ENCODE measurements around the gene FOSB. TPM values are rescaled to one million over a fixed set of nuclear protein-coding genes. Genes with fewer than 3 reads are reported as not detected.

Gene FOSB
- total RNA-seq, 1 experiment from 2014 or later, result 6.4 TPM

DNA sequence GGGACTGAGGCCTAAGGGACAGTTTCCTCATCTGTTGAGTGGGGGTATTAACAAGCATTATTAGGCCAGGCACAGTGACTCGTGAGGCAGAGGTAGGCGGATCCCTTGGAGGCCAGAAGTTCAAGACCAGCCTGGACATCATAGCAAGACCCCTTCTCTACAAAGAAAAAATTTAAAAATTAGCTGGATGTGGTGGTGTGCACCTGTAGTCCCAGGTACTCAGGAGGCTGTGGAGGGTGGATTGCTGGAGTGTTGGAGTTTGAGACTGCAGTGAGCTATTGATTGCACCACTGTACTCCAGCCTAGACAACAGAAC is 11.3 kb upstream of the FOSB start:
- peak overlapping the region; percentile 96 for H3K27ac Mint-ChIP-seq (ENCODE audit: unreplicated experiment)
- no peak overlapping the region for H3K4me3 Mint-ChIP-seq (ENCODE audit: unreplicated experiment)
- ChIA-PET POLR2A (interaction anchor here (0.6 to 2.4 kb wide), 2 partner anchors 11 to 503 kb away, joined by 3 to 38 read pairs; partner anchors contain the start of gene FOSB), CTCF (interaction anchor here (2.1 to 2.3 kb wide), 2 partner anchors 10 to 17 kb away, joined by 21 to 22 read pairs; partner anchors contain the start of gene FOSB)
- H3K36me3 Mint-ChIP-seq (ENCODE audit: insufficient read depth, unreplicated experiment), result peaks cover 12% of the 10 kb centered on the region
- peaks cover 25% of the 10 kb centered on the region for H3K4me1 Mint-ChIP-seq (ENCODE audit: low read depth, unreplicated experiment)
- TF ChIP-seq, protein P1, sequence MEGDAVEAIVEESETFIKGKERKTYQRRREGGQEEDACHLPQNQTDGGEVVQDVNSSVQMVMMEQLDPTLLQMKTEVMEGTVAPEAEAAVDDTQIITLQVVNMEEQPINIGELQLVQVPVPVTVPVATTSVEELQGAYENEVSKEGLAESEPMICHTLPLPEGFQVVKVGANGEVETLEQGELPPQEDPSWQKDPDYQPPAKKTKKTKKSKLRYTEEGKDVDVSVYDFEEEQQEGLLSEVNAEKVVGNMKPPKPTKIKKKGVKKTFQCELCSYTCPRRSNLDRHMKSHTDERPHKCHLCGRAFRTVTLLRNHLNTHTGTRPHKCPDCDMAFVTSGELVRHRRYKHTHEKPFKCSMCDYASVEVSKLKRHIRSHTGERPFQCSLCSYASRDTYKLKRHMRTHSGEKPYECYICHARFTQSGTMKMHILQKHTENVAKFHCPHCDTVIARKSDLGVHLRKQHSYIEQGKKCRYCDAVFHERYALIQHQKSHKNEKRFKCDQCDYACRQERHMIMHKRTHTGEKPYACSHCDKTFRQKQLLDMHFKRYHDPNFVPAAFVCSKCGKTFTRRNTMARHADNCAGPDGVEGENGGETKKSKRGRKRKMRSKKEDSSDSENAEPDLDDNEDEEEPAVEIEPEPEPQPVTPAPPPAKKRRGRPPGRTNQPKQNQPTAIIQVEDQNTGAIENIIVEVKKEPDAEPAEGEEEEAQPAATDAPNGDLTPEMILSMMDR (IDR thresholded peaks at IDR 0.05; ENCODE audit: insufficient read depth in 1 of 2, low read depth in 1 of 2, low read length in 1 of 2, severe bottlenecking in 1 of 2, unreplicated experiment in 1 of 2), result no peak
- intact Hi-C loops (cut with micrococcal nuclease; ENCODE audit: unreplicated experiment), result no loop called here
- no peaks in the 10 kb centered on the region for H3K27me3 ChIP-seq (replicated peaks; ENCODE audit: control insufficient read depth, insufficient read depth, low read length)
- H3K36me3 ChIP-seq (ENCODE audit: control insufficient read depth, insufficient read depth, low read length), result no peaks in the 10 kb centered on the region
- no TSS peak for BruUV-seq (replicated peaks)
- H3K9me3 ChIP-seq, result no peaks in the 10 kb centered on the region
- no peak for DNase-seq
- no peak overlapping the region for H3K4me3 ChIP-seq (ENCODE audit: low read depth, low read length)
- H3K9me3 Mint-ChIP-seq (ENCODE audit: unreplicated experiment), result no peaks in the 10 kb centered on the region
- H3K4me1 ChIP-seq, result peaks cover 21% of the 10 kb centered on the region
- H3K27me3 Mint-ChIP-seq (ENCODE audit: insufficient read depth, unreplicated experiment), result no peaks in the 10 kb centered on the region

DNA sequence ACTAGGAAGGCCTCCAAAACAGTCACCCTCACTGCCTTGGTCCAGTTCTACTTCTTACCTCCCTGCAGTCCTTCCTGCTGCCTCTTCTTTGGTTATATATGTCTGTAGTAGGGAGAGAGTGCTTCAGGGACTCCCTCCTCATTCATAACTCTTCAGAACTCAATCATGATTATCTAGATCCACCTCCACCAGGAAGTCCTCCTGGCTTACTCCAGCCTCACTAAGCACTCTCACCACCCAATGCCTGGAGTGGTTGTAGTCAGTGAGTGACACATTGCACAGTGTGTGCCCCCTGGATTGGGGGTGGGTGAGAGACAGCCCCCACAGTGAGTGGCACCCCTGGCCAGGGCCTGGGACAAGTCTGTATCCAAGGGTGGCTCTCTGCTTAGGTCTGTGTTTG is 10.0 kb upstream of the FOSB start:
- TF ChIP-seq, protein P1 (IDR thresholded peaks at IDR 0.05; ENCODE audit: insufficient read depth in 1 of 2, low read depth in 1 of 2, low read length in 1 of 2, severe bottlenecking in 1 of 2, unreplicated experiment in 1 of 2), result no peak
- Histone ChIP-seq H3K9me3 (no peaks in the 10 kb centered on the region), H3K36me3 (ENCODE audit: control insufficient read depth, insufficient read depth, low read length) (no peaks in the 10 kb centered on the region), H3K4me3 (ENCODE audit: low read depth, low read length) (no peak overlapping the region), H3K4me1 (peaks cover 19% of the 10 kb centered on the region), H3K27me3 (replicated peaks; ENCODE audit: control insufficient read depth, insufficient read depth, low read length) (no peaks in the 10 kb centered on the region)
- peaks cover 20% of the 10 kb centered on the region for H3K4me1 Mint-ChIP-seq (ENCODE audit: low read depth, unreplicated experiment)
- ChIA-PET POLR2A (no interaction called here), CTCF (no interaction called here)
- no peaks in the 10 kb centered on the region for H3K27me3 Mint-ChIP-seq (ENCODE audit: insufficient read depth, unreplicated experiment)
- intact Hi-C loops (cut with micrococcal nuclease; ENCODE audit: unreplicated experiment), result no loop called here
- no peaks in the 10 kb centered on the region for H3K9me3 Mint-ChIP-seq (ENCODE audit: unreplicated experiment)
- DNase-seq, result no peak
- peaks cover 9% of the 10 kb centered on the region for H3K36me3 Mint-ChIP-seq (ENCODE audit: insufficient read depth, unreplicated experiment)
- H3K4me3 Mint-ChIP-seq (ENCODE audit: unreplicated experiment), result no peak overlapping the region
- BruUV-seq (replicated peaks), result no TSS peak
- peak overlapping the region; percentile 53 for H3K27ac Mint-ChIP-seq (ENCODE audit: unreplicated experiment)

DNA sequence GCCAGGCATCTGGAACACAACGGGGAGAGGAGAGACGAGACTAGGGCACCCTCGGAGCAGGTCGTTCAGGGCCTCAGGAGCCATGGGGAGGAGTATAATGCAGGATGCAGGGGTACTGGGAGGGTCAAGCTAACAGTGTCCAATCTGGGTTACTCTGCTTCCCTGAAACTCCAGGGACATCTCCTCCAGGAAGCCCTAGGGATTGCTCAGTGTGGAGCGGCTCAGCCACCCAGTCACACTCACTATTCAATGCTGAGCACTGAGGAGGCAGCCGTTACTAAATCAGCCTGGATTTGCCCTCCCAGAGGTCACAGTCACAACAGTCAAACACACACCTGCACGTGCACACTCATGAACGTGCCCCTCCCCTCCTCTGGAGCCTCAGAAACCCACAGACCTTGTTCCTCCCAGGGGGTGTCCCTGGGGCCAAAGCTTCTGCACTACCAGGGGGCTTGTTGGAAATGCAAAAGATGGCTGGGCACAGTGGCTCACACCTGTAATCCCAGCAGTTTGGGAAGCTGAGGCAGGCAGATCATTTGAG is 6.9 kb upstream of the FOSB start:
- CTCF ChIA-PET, result interaction anchor here (1.4 to 1.6 kb wide), 2 partner anchors 20 to 21 kb away, joined by 3 read pairs; no protein-coding TSS in a partner anchor
- H3K27me3 Mint-ChIP-seq (ENCODE audit: insufficient read depth, unreplicated experiment), result no peaks in the 10 kb centered on the region
- peaks cover 6% of the 10 kb centered on the region for H3K4me1 Mint-ChIP-seq (ENCODE audit: low read depth, unreplicated experiment)
- no peaks in the 10 kb centered on the region for H3K27me3 ChIP-seq (replicated peaks; ENCODE audit: control insufficient read depth, insufficient read depth, low read length)
- H3K9me3 ChIP-seq, result no peaks in the 10 kb centered on the region
- no TSS peak for BruUV-seq (replicated peaks)
- no peaks in the 10 kb centered on the region for H3K36me3 ChIP-seq (ENCODE audit: control insufficient read depth, insufficient read depth, low read length)
- no peak overlapping the region for H3K4me3 Mint-ChIP-seq (ENCODE audit: unreplicated experiment)
- no peaks in the 10 kb centered on the region for H3K9me3 Mint-ChIP-seq (ENCODE audit: unreplicated experiment)
- intact Hi-C loops (cut with micrococcal nuclease; ENCODE audit: unreplicated experiment), result no loop called here
- no peak overlapping the region for H3K4me3 ChIP-seq (ENCODE audit: low read depth, low read length)
- no peak for DNase-seq
- peaks cover 5% of the 10 kb centered on the region for H3K4me1 ChIP-seq
- H3K27ac Mint-ChIP-seq (ENCODE audit: unreplicated experiment), result no peak overlapping the region
- H3K36me3 Mint-ChIP-seq (ENCODE audit: insufficient read depth, unreplicated experiment), result peaks cover 4% of the 10 kb centered on the region
- TF ChIP-seq, protein P1 (IDR thresholded peaks at IDR 0.05; ENCODE audit: insufficient read depth in 1 of 2, low read depth in 1 of 2, low read length in 1 of 2, severe bottlenecking in 1 of 2, unreplicated experiment in 1 of 2), result no peak
- POLR2A ChIA-PET, result no interaction called here
